ENCODE data around the gene CSNK2B.
"Not testable (repeated sequence)": the region's sequence is repeated elsewhere in the genome, so short reads cannot be mapped to it uniquely, and the experiment has no call there.

CSNK2B gene

GRCh38 chr6:31691078-31691463, 25.2 kb downstream of the CSNK2B start:
- no peak for DNase-seq

- no peak for DNase-seq
Observed at GRCh38 chr6:31691564-31692108, 25.8 kb downstream of the CSNK2B start.

DNA sequence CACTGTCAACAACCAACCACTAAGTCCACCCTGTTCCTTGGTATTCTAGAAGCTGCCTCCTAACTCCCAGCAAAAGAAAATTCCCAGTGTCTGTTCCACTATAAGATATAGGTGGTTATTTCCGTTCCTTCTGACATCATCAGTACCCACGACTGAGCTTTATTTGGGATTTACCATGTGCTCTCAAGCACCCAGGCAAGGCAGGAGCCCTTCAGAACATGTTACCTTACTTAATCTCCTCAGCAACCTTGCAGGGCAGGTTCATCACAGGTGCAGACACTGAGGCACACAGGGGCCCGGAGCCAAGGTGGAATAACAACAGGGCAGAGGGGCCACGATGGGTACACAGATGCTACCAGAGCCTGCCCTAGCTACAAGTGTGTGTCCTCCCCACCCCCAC, 26.5 kb downstream of the CSNK2B start:
- DNase-seq = no peak

DNA sequence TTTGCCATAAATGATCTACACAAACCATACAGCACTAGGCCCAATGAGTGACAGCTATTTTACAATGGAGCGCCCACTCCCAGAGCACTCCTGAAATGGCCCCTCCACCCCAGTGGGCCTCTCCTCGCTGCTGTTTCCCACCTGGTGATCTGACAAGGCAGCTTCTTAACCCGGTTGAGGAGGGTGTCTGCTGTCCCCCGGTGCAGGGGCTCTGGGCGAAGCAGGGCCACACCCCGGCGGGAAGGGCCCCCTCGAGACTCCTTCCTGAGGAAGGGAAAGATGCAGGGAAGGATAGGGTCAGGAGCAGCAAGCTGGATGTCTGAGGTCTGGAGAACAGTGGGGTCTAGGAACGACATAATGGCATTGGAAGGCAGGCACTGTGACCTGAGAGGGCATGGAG, 27.0 kb downstream of the CSNK2B start:
- DNase-seq = no peak

DNA sequence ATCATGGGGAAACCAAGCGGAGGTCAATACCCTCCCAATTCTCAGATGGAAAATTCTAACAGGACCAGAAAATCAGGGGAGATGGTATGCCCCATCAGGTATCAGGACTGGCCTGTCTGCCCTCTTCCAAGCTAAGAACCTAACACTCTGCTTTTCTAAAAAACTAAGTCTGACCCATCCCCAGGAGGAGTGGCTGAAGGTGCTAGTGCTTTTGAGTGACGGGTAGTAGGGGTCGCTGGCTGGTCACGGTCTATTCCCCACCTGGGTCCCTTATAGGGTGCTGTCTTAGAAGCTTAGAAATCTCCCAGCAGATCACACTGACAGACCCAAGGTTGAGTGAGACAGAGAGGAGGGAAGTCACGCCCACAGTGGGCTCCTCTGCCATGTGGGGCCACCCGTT, 27.7 kb downstream of the CSNK2B start:
- DNase-seq = no peak

DNA sequence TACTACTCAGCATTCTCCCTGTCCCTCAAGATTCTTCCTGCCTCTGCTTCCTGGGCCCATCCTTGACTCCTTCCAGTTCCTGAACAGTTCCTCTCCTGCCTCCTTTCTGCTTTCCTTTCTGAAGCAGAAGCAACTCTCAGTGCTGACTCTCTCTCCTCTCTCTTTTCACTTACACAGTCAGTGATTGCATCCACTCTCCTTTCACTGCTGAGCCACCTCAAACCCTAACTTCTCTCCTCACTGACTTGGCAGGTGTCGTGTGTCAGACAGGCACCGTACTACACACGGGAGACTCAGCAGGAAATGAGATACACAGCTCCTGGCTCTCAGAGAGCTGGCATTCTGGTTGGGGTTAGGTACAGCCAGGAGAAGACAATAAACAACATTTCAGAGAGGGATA, 31.7 kb downstream of the CSNK2B start:
- no peak for DNase-seq

GRCh38 chr6:31700740-31701401, 35.0 kb downstream of the CSNK2B start:
- no peak for DNase-seq

DNA sequence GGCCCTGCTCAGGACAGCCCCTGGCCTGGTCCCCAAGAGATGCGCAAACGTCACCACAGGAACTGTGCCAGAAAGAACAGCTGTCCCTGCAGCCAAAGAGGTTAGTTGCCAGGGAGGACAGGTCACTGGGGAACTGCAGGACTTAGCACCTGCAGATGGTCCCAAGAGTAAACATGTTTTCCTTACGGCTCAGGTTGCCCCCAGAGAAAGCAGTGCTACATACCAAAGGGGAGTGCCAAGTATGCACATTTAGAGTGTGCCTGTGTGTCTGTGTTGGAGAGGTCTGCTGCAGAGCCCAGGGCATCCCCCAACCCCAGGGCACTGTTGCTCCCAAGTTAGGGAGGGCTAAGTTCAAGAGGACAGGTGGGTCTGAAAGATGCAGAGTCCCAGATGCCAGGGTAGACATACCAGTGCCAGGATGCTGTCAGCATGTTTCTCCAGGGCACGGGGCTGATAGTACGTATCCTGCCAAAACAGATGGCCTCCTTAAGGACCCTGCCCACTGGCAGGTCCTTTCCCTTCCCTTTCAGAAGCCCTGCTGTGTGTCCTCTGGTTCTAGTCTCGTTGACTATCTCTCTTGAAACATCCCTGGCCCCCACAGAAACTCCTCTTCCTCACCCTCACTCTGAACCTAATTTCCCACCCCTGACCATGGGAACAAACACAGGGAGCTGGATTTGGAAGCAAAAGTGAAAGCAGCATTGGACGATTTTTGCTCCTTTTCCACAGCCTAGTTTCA, 36.0 kb downstream of the CSNK2B start:
- no peak for DNase-seq

DNA sequence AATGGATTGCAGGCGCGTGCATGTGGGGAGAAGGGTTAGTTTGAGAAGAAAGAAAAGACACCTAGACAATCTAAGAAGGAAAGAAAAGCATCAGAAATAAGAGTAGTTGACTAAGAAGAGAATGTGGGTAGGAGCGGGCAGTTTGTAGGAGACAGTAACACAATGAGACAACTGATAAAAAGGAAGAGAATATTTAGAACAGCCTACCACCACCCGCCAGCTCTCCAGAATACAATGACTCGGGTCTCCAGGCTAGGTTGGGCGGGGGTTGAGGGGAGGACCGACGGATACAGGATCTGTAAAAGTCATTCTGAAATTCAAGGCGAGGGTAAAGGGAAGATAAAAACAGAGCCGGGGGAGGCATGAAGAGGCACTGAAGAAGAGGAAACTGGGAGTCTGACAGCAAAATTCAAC, 36.5 kb downstream of the CSNK2B start:
- DNase-seq = no peak

DNA sequence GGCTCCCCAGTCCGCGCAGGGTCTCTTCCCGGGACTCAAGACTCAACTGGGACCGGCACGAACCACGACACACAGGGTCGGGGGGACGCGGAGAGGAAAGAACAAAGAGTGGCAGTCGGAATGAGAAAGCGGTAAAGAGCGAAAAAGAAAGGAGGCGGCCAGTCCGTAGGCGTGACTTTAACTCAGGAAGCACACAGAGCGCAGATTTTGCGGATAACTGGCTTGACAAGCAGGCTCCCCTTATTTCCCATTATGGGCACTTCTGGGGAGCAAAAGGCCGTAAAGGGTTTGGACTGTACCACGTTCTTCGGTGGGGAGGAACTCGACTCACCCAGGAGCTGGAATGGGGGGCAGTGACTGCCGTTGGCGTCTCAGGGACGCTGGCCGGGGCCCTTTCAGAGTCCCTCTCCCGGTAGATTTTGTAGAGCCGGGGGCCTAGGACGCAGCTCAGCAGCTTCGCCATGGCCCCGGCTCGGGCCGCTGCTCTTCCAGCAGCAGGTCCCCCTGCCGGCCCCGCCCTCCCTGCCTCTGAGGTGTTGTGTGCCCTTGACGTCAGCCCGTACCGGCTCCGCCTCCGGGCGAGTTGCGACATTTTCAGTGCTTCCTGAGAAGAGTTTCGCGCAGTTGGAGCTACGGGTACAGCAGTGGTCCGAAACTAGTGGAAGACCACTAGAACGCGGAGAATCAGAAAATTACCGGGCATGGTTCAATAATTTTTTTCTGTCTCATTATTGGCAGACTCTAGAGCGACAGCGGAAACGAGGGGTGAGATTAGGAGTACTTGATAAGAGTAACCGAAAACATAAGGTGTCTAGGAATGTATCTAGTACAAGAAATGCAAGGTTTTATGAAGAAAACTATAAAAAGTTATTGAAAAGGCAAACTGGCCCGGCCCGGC, 37.2 kb downstream of the CSNK2B start, which contains the start of gene ABHD16A:
TSS of gene ABHD16A (minus strand) at position 506 of the 898 bp plus-strand sequence. CDS start at position 463, 43 bp downstream.
- peak; percentile 99 for DNase-seq

GRCh38 chr6:31705931-31706330, 40.1 kb downstream of the CSNK2B start:
- no peak for DNase-seq

- no peak for DNase-seq
Observed at GRCh38 chr6:31706599-31706998, 40.7 kb downstream of the CSNK2B start, which contains the start of gene LY6G6F. LY6G6F (plus strand) TSS chr6:31706866; CDS start chr6:31706907, 41 bp downstream.

GRCh38 chr6:31707701-31708100, 41.8 kb downstream of the CSNK2B start:
- DNase-seq = no peak

GRCh38 chr6:31708224-31708623, 42.3 kb downstream of the CSNK2B start:
- no peak for DNase-seq

DNA sequence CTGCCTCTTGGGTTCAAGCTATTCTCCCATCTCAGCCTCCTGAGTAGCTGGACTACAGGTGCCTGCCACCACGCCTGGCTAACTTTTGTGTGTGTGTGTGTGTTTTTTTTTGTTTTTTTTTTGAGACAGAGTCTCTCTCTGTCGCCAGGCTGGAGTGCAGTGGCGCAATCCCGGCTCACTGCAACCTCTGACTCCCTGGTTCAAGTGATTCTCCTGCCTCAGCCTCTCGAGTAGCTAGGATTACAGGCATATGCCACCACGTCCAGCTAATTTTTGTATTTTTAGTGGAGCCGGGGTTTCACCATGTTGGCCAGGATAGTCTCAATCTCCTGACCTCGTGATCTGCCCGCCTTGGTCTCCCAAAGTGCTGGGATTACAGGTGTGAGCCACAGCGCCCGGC, 43.3 kb downstream of the CSNK2B start:
- not testable (repeated sequence) for DNase-seq

DNA sequence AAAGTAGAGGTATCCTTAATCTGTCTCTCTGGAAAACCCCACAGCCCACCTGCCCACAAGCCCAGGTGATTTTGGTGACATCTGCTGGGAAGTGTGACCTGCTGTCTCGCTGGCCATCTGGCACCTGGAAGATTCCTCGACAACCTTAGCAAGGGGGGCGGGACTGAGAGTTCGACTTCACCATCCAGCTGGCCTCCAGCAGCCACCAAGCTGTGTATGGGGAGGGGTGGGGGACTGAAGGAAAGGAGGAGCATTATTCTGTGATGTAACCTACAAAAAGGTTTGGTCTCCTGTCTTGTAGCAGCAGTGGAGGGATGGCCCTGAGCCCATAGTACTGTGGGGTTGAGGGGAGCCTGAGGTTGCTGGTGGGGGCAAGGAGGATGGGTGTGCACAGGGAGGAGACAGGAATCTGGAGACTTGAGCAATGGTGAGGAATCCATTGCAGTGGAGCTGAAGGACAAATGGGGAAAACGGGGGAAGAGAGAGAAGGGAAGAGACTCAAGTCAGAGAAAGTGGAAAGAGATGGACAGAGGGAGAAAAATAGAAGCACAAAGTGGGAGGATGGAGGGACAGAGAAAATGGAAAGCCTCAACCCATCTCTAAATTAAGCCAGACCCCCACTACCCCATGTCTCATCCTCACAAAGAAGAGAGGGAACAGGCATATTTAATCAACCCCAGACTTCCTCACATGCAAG, 44.8 kb downstream of the CSNK2B start:
- DNase-seq = no peak

DNA sequence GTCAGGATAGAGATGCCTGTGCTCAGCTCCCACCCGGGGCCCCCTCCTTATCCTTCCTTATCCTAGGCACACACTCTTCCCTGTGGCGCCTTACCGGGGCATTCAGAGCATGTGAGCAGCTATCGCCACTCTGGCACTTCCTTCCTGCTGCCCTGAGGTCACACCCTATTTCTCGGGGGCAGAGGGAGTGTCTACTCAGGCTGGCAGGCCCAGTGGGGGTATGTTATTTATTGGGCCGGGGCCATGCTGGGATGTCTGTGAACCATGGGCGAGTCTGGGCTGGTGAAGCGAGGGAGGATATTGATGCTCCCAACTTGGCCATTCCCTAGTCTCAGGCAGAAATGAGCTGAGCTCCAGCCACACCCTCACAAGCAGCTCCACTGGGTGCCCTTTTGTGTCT, 45.4 kb downstream of the CSNK2B start:
- no peak for DNase-seq

- DNase-seq = peak; percentile 49
Observed at GRCh38 chr6:31712296-31712695, 46.4 kb downstream of the CSNK2B start.

DNA sequence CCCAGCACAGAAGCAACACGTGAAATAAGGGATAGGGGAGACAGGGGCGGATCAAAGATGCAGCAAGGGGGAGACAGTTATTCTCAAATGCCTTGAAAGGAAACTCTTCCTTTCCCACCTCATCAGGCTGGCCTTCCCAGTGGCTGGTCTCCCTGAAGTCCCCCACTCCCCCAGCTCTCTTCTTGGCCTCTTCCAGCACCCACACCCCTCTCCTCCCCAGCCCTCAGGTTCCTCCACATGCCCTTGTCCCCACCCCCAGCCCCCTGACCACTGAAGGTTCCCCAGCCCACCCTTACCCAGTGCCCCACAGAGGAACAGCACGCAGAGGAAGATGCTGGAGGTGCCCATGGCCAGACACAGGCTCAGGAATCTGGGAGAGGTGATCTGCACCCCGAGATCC, 47.6 kb downstream of the CSNK2B start:
- no peak for DNase-seq

- DNase-seq = no peak
Observed at GRCh38 chr6:31713991-31714684, 48.3 kb downstream of the CSNK2B start.
